H1 (cell line): ENCODE data around the gene MCF2L. TPM values are rescaled to one million over a fixed set of nuclear protein-coding genes. Genes with fewer than 3 reads are reported as not detected.

Experiments used
- CTCF ChIA-PET: fragments of 300-600 bp; sonication (Branson Sonifier 250); formaldehyde crosslinking; loops from one replicate; lab custom pipeline; 2021; ENCODE audit not compliant: partially characterized antibody; lab: Charles Lee
- POLR2A ChIA-PET: fragments of 300-600 bp; sonication (Branson Sonifier 250); formaldehyde crosslinking; loops from one replicate; lab custom pipeline; 2021; ENCODE audit warnings: inconsistent platforms; ENCODE audit not compliant: partially characterized antibody; lab: Charles Lee
- DNase-seq, 2 experiments: peaks; one replicate each; pipeline versions ENCODE4 v3.0.0 to v3.0.0-alpha.2; 2010 to 2022; ENCODE audit warnings: low spot score in 2 of 2, low read depth in 1 of 2, mixed read lengths in 1 of 2
- FAIRE-seq: peaks from 2 replicates; lab custom pipeline; 2011; peaks lifted over from hg19 to GRCh38; lab: Jason Lieb, UNC
- H2AFZ ChIP-seq: 2 replicates; pipeline ENCODE4 v1.8.1; 2012; ENCODE audit warnings: low read length, inconsistent platforms
- H2AK5ac ChIP-seq: 2 replicates; pipeline ENCODE4 v1.6.1; 2013; ENCODE audit warnings: low read depth, low read length
- H2BK120ac ChIP-seq: replicated peaks from 2 replicates; pipeline ENCODE3; 2013; ENCODE audit warnings: low read depth, low read length, inconsistent platforms
- H2BK12ac ChIP-seq: 2 replicates; pipeline ENCODE4 v1.6.1; 2013; ENCODE audit warnings: low read depth, low read length
- H2BK15ac ChIP-seq: 2 replicates; pipeline ENCODE4 v1.6.1; 2013; ENCODE audit warnings: low read length
- H2BK20ac ChIP-seq: 2 replicates; pipeline ENCODE4 v1.6.1; 2013; ENCODE audit warnings: low read length
- H2BK5ac ChIP-seq: 2 replicates; pipeline ENCODE4 v1.6.1; 2013; ENCODE audit warnings: low read depth, low read length
- H3K14ac ChIP-seq: 2 replicates; pipeline ENCODE4 v1.6.1; 2013; ENCODE audit warnings: inconsistent platforms; ENCODE audit not compliant: insufficient read length
- H3K18ac ChIP-seq: 2 replicates; pipeline ENCODE4 v1.6.1; 2013; ENCODE audit warnings: low read length; ENCODE audit errors: extremely low read depth
- H3K23ac ChIP-seq: 2 replicates; pipeline ENCODE4 v1.6.1; 2013; ENCODE audit warnings: inconsistent platforms; ENCODE audit not compliant: insufficient read length
- H3K23me2 ChIP-seq: 2 replicates; pipeline ENCODE4 v1.6.1; 2013; ENCODE audit warnings: low read depth, low read length
- H3K27ac ChIP-seq: 2 replicates; pipeline ENCODE4 v1.6.1; 2011; ENCODE audit warnings: low read depth, low read length, inconsistent platforms
- H3K27me3 ChIP-seq, 4 experiments: replicated peaks in 1 of 4; 1 replicate in 1 of 4; 2 replicates in 3 of 4; pipeline versions ENCODE4 v1.6.1 to v1.8.1; 2011 to 2013; ENCODE audit warnings: low read length in 3 of 4, mild to moderate bottlenecking in 3 of 4, inconsistent platforms in 2 of 4, mixed read lengths in 2 of 4, moderate library complexity in 1 of 4; ENCODE audit not compliant: control insufficient read depth in 3 of 4, insufficient read depth in 3 of 4; ENCODE audit errors: extremely low read depth in 1 of 4
- H3K36me3 ChIP-seq, 4 experiments: 2 replicates each; pipeline versions ENCODE4 v1.6.1 to v1.8.1; 2011 to 2013; ENCODE audit warnings: mild to moderate bottlenecking in 4 of 4, low read length in 3 of 4, moderate library complexity in 2 of 4, control low read depth in 1 of 4, inconsistent platforms in 1 of 4; ENCODE audit not compliant: insufficient read depth in 4 of 4, control insufficient read depth in 2 of 4
- H3K4ac ChIP-seq: replicated peaks from 2 replicates; pipeline ENCODE3; 2013; ENCODE audit warnings: low read length, low read depth, mixed read lengths, inconsistent platforms; ENCODE audit not compliant: insufficient read length
- H3K4me1 ChIP-seq, 4 experiments: replicated peaks in 1 of 4; 1 replicate in 1 of 4; 2 replicates in 3 of 4; pipeline versions ENCODE4 v1.6.1 to v1.8.1; 2011 to 2013; ENCODE audit warnings: low read length in 3 of 4, inconsistent platforms in 2 of 4, mixed read lengths in 1 of 4; ENCODE audit not compliant: insufficient read depth in 4 of 4, control insufficient read depth in 3 of 4
- H3K4me2 ChIP-seq, 2 experiments: 2 replicates each; pipeline versions ENCODE4 v1.6.1 to v1.8.1; 2011 to 2013; ENCODE audit warnings: low read depth in 2 of 2, low read length in 2 of 2, control low read depth in 1 of 2, inconsistent platforms in 1 of 2, mild to moderate bottlenecking in 1 of 2; ENCODE audit not compliant: insufficient read depth in 1 of 2
- H3K4me3 ChIP-seq, 4 experiments: fragments of 200-600, 300-600 bp in 1 of 4; sonication (generic), shearing (Covaris generic), sonication (Bioruptor Twin) in 1 of 4; 2 replicates each; pipeline versions ENCODE4 v1.5.1 to v1.8.1; 2011 to 2016; ENCODE audit warnings: low read length in 4 of 4, low read depth in 3 of 4, control low read depth in 2 of 4, inconsistent platforms in 2 of 4, mild to moderate bottlenecking in 2 of 4, mixed read lengths in 1 of 4, moderate library complexity in 1 of 4; ENCODE audit not compliant: insufficient read depth in 2 of 4; ENCODE audit errors: extremely low read depth in 1 of 4
- H3K56ac ChIP-seq: replicated peaks from 2 replicates; pipeline ENCODE3; 2013; ENCODE audit warnings: low read depth, mild to moderate bottlenecking, mixed read lengths, low read length, inconsistent platforms; ENCODE audit not compliant: insufficient read length
- H3K79me1 ChIP-seq: 2 replicates; pipeline ENCODE4 v1.6.1; 2013; ENCODE audit warnings: low read depth, low read length, control low read depth
- H3K79me2 ChIP-seq, 2 experiments: 2 replicates each; pipeline versions ENCODE4 v1.6.1 to v1.8.1; 2012 to 2013; ENCODE audit warnings: low read length in 2 of 2, mild to moderate bottlenecking in 2 of 2, inconsistent platforms in 1 of 2; ENCODE audit not compliant: insufficient read depth in 2 of 2, control insufficient read depth in 1 of 2
- H3K9ac ChIP-seq, 4 experiments: replicated peaks in 1 of 4; 1 replicate in 1 of 4; 2 replicates in 3 of 4; pipeline versions ENCODE4 v1.6.1 to v1.8.1; 2011 to 2013; ENCODE audit warnings: low read depth in 3 of 4, low read length in 3 of 4, control low read depth in 2 of 4, mild to moderate bottlenecking in 2 of 4, moderate library complexity in 2 of 4, inconsistent platforms in 1 of 4; ENCODE audit errors: extremely low read depth in 1 of 4
- H3K9me3 ChIP-seq, 2 experiments: 2 replicates each; pipeline versions ENCODE4 v1.6.1 to v1.8.1; 2012 to 2013; ENCODE audit warnings: mild to moderate bottlenecking in 2 of 2, moderate library complexity in 2 of 2, control low read depth in 1 of 2, inconsistent platforms in 1 of 2, low read depth in 1 of 2, low read length in 1 of 2, mixed read lengths in 1 of 2; ENCODE audit not compliant: insufficient read depth in 2 of 2
- H4K20me1 ChIP-seq, 2 experiments: replicated peaks in 1 of 2; 2 replicates each; pipeline versions ENCODE3 to v1.8.1; 2011 to 2013; ENCODE audit warnings: inconsistent platforms in 2 of 2, low read length in 2 of 2, mild to moderate bottlenecking in 1 of 2; ENCODE audit not compliant: insufficient read depth in 2 of 2, control insufficient read depth in 1 of 2
- H4K5ac ChIP-seq: 2 replicates; pipeline ENCODE4 v1.6.1; 2013; ENCODE audit warnings: low read length, low read depth, mixed read lengths, inconsistent platforms; ENCODE audit not compliant: insufficient read length
- H4K8ac ChIP-seq: 2 replicates; pipeline ENCODE4 v1.8.0; 2013; ENCODE audit warnings: mild to moderate bottlenecking, moderate library complexity, low read length, inconsistent platforms; ENCODE audit not compliant: insufficient read depth; ENCODE audit errors: extremely low read depth
- H4K91ac ChIP-seq: replicated peaks from 2 replicates; pipeline ENCODE3; 2013; ENCODE audit warnings: low read length, mixed read lengths, inconsistent platforms; ENCODE audit not compliant: insufficient read length
- CBX8 ChIP-seq: fragments of 300-800, 300-1000 bp; sonication (generic); IDR thresholded peaks from 2 replicates; pipeline ENCODE4 v1.7.1; 2016; ENCODE audit warnings: low read depth, low read length, borderline replicate concordance
- CTCF ChIP-seq, 3 experiments: IDR thresholded peaks; 1 replicate in 2 of 3; 2 replicates in 1 of 3; pipeline versions ENCODE4 v1.5.1 to v1.6.1; 2011; ENCODE audit warnings: low read length in 3 of 3, mild to moderate bottlenecking in 3 of 3, inconsistent platforms in 2 of 3, low read depth in 1 of 3, moderate library complexity in 1 of 3; ENCODE audit not compliant: insufficient read depth in 1 of 3; ENCODE audit errors: control extremely low read depth in 1 of 3
- GABPA ChIP-seq: IDR thresholded peaks from 2 replicates; pipeline ENCODE4 v1.6.1; 2011; ENCODE audit warnings: mild to moderate bottlenecking, low read length, moderate library complexity, borderline replicate concordance; ENCODE audit not compliant: insufficient read depth
- KDM1A ChIP-seq: fragments of 200-600, 300-600 bp; sonication (generic); IDR thresholded peaks from 2 replicates; pipeline ENCODE4 v1.7.1; 2016; ENCODE audit warnings: mild to moderate bottlenecking, low read length, borderline replicate concordance
- KDM4A ChIP-seq: IDR thresholded peaks from one replicate; pipeline ENCODE4 v1.7.1; 2012; ENCODE audit warnings: low read depth, mild to moderate bottlenecking, moderate library complexity, low read length, inconsistent platforms; ENCODE audit not compliant: severe bottlenecking
- NANOG ChIP-seq: IDR thresholded peaks from 2 replicates; pipeline ENCODE4 v1.6.1; 2011; ENCODE audit warnings: low read length, low read depth, mild to moderate bottlenecking, inconsistent platforms; ENCODE audit not compliant: insufficient read depth, poor library complexity, severe bottlenecking
- SP2 ChIP-seq: IDR thresholded peaks from 2 replicates; pipeline ENCODE4 v1.6.1; 2012; ENCODE audit warnings: mild to moderate bottlenecking, low read length, inconsistent platforms
- WGBS, 2 experiments: shearing (Covaris generic) in 1 of 2; methylation state at CpG; one replicate each; pipeline versions ENCODE4 v1.1.6 to v1.1.7; 2013 to 2015; ENCODE audit warnings: low lambda C conversion rate in 2 of 2, mixed read lengths in 2 of 2, inconsistent platforms in 1 of 2, low coverage in 1 of 2, missing lambda C conversion rate in 1 of 2; ENCODE audit not compliant: insufficient replicate concordance in 2 of 2, insufficient coverage in 1 of 2, insufficient read length in 1 of 2; ENCODE audit errors: extremely low coverage in 1 of 2, missing lambda C conversion rate in 1 of 2; 5-methylcytosine and 5-hydroxymethylcytosine counted together
- polyA plus RNA-seq, 7 experiments: library from polyadenylated mRNA; depleted of rRNA in 3 of 7; stranded (reverse) in 5 of 7; unstranded in 2 of 7; fragments of >200 nt in 5 of 7; fragments of 200-250 nt in 2 of 7; gene quantifications; 1 replicate in 5 of 7; 2 replicates in 1 of 7; 4 replicates in 1 of 7; pipeline versions ENCODE4 v1.2.1 to v1.2.3, GENCODE V29; 2011 to 2013; ENCODE audit warnings: missing spikeins in 2 of 7, mixed read lengths in 2 of 7
- total RNA-seq: library from RNA; stranded (reverse); fragmentation: NEBNext Ultra II Directional; extraction: Animal tissue kit (Norgen Biotek cat#: 25700); gene quantifications from 2 replicates; pipeline ENCODE4 v1.2.1, GENCODE V29; 2021

The MCF2L gene
- total and polyA plus RNA-seq, 2 of the 8 experiments (the other 6 are each of a cell fraction or from before 2014, with no cell fraction given): 10.1 to 24.4 TPM

- POLR2A ChIA-PET: interaction anchor here (0.9 kb wide), 1 partner anchor 10 kb away, joined by 3 read pairs; no protein-coding TSS in a partner anchor
- H3K27me3 ChIP-seq: no peaks in the 10 kb centered on the region
- H4K5ac ChIP-seq: no peak overlapping the region
- no peak overlapping the region for H4K8ac ChIP-seq
- FAIRE-seq (no peak), DNase-seq (no peak)
- TF ChIP-seq CBX8 (no peak), KDM1A (no peak), CTCF (IDR thresholded peaks at IDR 0.05; ENCODE audit: control extremely low read depth in 1 of 3, insufficient read depth in 1 of 3, low read depth in 1 of 3, low read length in 3 of 3) (no peak), GABPA (no peak), SP2 (no peak), KDM4A (no peak), NANOG (no peak)
- no peaks in the 10 kb centered on the region for H3K79me1 ChIP-seq
- H3K9ac ChIP-seq: no peak overlapping the region
- no peak overlapping the region for H3K4me2 ChIP-seq
- H4K91ac ChIP-seq: no peak overlapping the region
- H3K79me2 ChIP-seq: no peaks in the 10 kb centered on the region
- no peak overlapping the region for H3K23ac ChIP-seq
- H3K27ac ChIP-seq: no peak overlapping the region
- H2BK12ac ChIP-seq: no peak overlapping the region
- H3K23me2 ChIP-seq: no peaks in the 10 kb centered on the region
- no peak overlapping the region for H3K56ac ChIP-seq
- H2AK5ac ChIP-seq: no peak overlapping the region
- no peaks in the 10 kb centered on the region; a peak in 3 of 8 replicates for H3K36me3 ChIP-seq
- H3K4me3 ChIP-seq: no peak overlapping the region
- no peak overlapping the region for H2BK15ac ChIP-seq
- no peak overlapping the region for H2AFZ ChIP-seq
- no peaks in the 10 kb centered on the region for H3K9me3 ChIP-seq
- no peak overlapping the region for H2BK120ac ChIP-seq
- H2BK20ac ChIP-seq: no peak overlapping the region
- no peaks in the 10 kb centered on the region for H4K20me1 ChIP-seq
- no peak overlapping the region for H3K18ac ChIP-seq
- CTCF ChIA-PET: interaction anchor here (1.6 to 2.3 kb wide), 3 partner anchors 10 to 27 kb away, joined by 4 to 13 read pairs (median 5); no protein-coding TSS in a partner anchor
- no peak overlapping the region for H3K4ac ChIP-seq
- 93% methylated on average over 8 of the region's 8 CpGs; no CpG with 5 or more reads in 1 of the 2 experiments for WGBS, 2 experiments
- no peak overlapping the region for H3K14ac ChIP-seq
- H3K4me1 ChIP-seq: peaks cover 0 to 6% (median 0%) of the 10 kb centered on the region in 4 experiments; a peak in 2 of 7 replicates
- H2BK5ac ChIP-seq: no peak overlapping the region
These were observed 101.8 kb downstream of the MCF2L start for GRCh38 chr13:113070855-113071254.
